HepG2 (cell line): Measurements from ENCODE around the gene TMEM121. TPM values are rescaled to one million over a fixed set of nuclear protein-coding genes. Genes with fewer than 3 reads are reported as not detected.
"Not testable (repeated sequence)": the region's sequence is repeated elsewhere in the genome, so short reads cannot be mapped to it uniquely, and the experiment has no call there.

Experiments
- ATAC-seq: fragments of 200-7000 bp; cut with Tn5 transposase; 3 replicates; pipeline ENCODE4 v1.9.1; 2020; ENCODE audit warnings: mild to moderate bottlenecking, moderate library complexity
- BruUV-seq: library from RNA; stranded (reverse); fragments of 400-500 nt; replicated peaks from 2 replicates; lab custom pipeline; 2021; lab: Mats Ljungman, UMichigan
- CTCF ChIA-PET: fragments of 300-600 bp; formaldehyde crosslinking; extraction: SDS; loops from one replicate; lab custom pipeline; 2021; ENCODE audit warnings: low total read pairs, inconsistent platforms, low intra/inter-chr PET ratio; lab: Yijun Ruan, JAX
- POLR2A ChIA-PET: fragments of 350-600 bp; sonication (Branson Sonifier 250); formaldehyde crosslinking; loops from one replicate; lab custom pipeline; 2020; ENCODE audit warnings: antibody characterized with exemption, inconsistent platforms; lab: Yijun Ruan, JAX
- DNase-seq: peaks from one replicate; pipeline ENCODE4 v3.0.0-alpha.2; 2015; ENCODE audit warnings: low spot score
- FAIRE-seq: peaks from 3 replicates; lab custom pipeline; 2011; peaks lifted over from hg19 to GRCh38; lab: Jason Lieb, UNC
- H2AFZ ChIP-seq: one replicate; pipeline ENCODE4 v1.6.1; 2011; ENCODE audit warnings: low read length, inconsistent platforms
- H3K27ac ChIP-seq: fragments of 300-600 bp; 3 replicates; pipeline ENCODE4 v1.8.0; 2011; ENCODE audit warnings: mixed run types, mild to moderate bottlenecking, mixed read lengths, low read length, inconsistent platforms; ENCODE audit not compliant: insufficient read depth; ENCODE audit errors: extremely low read length
- H3K27me3 ChIP-seq, 2 experiments: fragments of 200-600 bp in 1 of 2; 2 replicates in 1 of 2; 3 replicates in 1 of 2; pipeline versions ENCODE4 v1.6.0 to v1.8.0; 2011; ENCODE audit warnings: low read length in 2 of 2, mild to moderate bottlenecking in 2 of 2, moderate library complexity in 2 of 2, inconsistent platforms in 1 of 2; ENCODE audit not compliant: insufficient read depth in 2 of 2, control insufficient read depth in 1 of 2
- H3K36me3 ChIP-seq, 2 experiments: fragments of 200-600 bp in 1 of 2; replicated peaks in 1 of 2; 2 replicates in 1 of 2; 3 replicates in 1 of 2; pipeline versions ENCODE4 v1.5.1 to v1.8.0; 2011; ENCODE audit warnings: low read length in 2 of 2, inconsistent platforms in 1 of 2; ENCODE audit not compliant: insufficient read depth in 2 of 2, control insufficient read depth in 1 of 2
- H3K4me1 ChIP-seq: 2 replicates; pipeline ENCODE4 v1.5.1; 2012; ENCODE audit warnings: low read length, inconsistent platforms; ENCODE audit not compliant: insufficient read depth
- H3K4me2 ChIP-seq: 2 replicates; pipeline ENCODE4 v1.6.0; 2011; ENCODE audit warnings: low read depth, low read length, inconsistent platforms
- H3K4me3 ChIP-seq, 3 experiments: fragments of 200-600 bp in 1 of 3; sonication (generic), shearing (Covaris generic) in 1 of 3; replicated peaks in 1 of 3; 2 replicates each; pipeline ENCODE4 v1.5.1; 2011 to 2016; ENCODE audit warnings: low read length in 3 of 3, inconsistent platforms in 2 of 3, low read depth in 2 of 3, mild to moderate bottlenecking in 2 of 3, control low read depth in 1 of 3, mixed read lengths in 1 of 3; ENCODE audit not compliant: insufficient read depth in 1 of 3
- H3K79me2 ChIP-seq: one replicate; pipeline ENCODE4 v1.6.1; 2011; ENCODE audit warnings: low read length, inconsistent platforms; ENCODE audit not compliant: insufficient read depth
- H3K9ac ChIP-seq: 2 replicates; pipeline ENCODE4 v1.6.0; 2011; ENCODE audit warnings: mild to moderate bottlenecking, low read depth, low read length, inconsistent platforms; ENCODE audit not compliant: insufficient read depth
- H3K9me3 ChIP-seq: 2 replicates; pipeline ENCODE4 v1.5.1; 2012; ENCODE audit warnings: mild to moderate bottlenecking, low read length
- H4K20me1 ChIP-seq: 2 replicates; pipeline ENCODE4 v1.6.0; 2011; ENCODE audit warnings: inconsistent platforms, mild to moderate bottlenecking, low read length, moderate library complexity; ENCODE audit not compliant: insufficient read depth
- PCBP1 ChIP-seq: fragments of 200-400 bp; formaldehyde crosslinking; IDR thresholded peaks from 2 replicates; pipeline ENCODE4 v1.6.1; 2017; ENCODE audit warnings: mild to moderate bottlenecking, low read depth, low read length, borderline replicate concordance
- RCOR2 ChIP-seq: IDR thresholded peaks from 2 replicates; pipeline ENCODE4 v1.6.1; 2016; ENCODE audit warnings: missing biosample characterization, missing genetic modification reagents
- ZNF546 ChIP-seq: sonication (generic); formaldehyde crosslinking; conservative IDR thresholded peaks from 2 replicates; pipeline ENCODE4 v1.8.1; 2023; ENCODE audit warnings: mild to moderate bottlenecking, missing genetic modification reagents
- WGBS: methylation state at CpG from one replicate; pipeline ENCODE4 v1.1.6; 2017; ENCODE audit warnings: low lambda C conversion rate; 5-methylcytosine and 5-hydroxymethylcytosine counted together
- in situ Hi-C: cut with HindIII; loops from 2 replicates; pipeline ENCODE4 v1.10.0; 2017; ENCODE audit warnings: low pct_unique_long_range_greater_than_20kb; ENCODE audit not compliant: extremely low pct_ligation_motif_present
- intact Hi-C: fragments of 100-400 bp; cut with micrococcal nuclease; formaldehyde crosslinking; loops from one replicate; pipeline ENCODE4 v1.10.0; 2022; ENCODE audit not compliant: unreplicated experiment
- polyA plus RNA-seq, 8 experiments: library from polyadenylated mRNA; depleted of rRNA in 3 of 8; stranded (reverse) in 7 of 8; unstranded in 1 of 8; fragments of >200 nt; fragmentation: Illumina TruSeq in 4 of 8; extraction: Trizol in 4 of 8; gene quantifications; 2 replicates each; pipeline versions ENCODE4 v1.2.1 to v1.2.3, GENCODE V29; 2011 to 2016; ENCODE audit warnings: low read depth in 4 of 8, missing spikeins in 1 of 8, mixed read lengths in 1 of 8; ENCODE audit not compliant: insufficient read depth in 1 of 8
- total RNA-seq, 5 experiments: library from RNA; depleted of rRNA; stranded (reverse); fragments of >200 nt; fragmentation: Illumina TruSeq; extraction: Trizol; gene quantifications; 2 replicates each; pipeline ENCODE4 v1.2.3, GENCODE V29; 2016; ENCODE audit warnings: low read depth in 1 of 5
- TF ChIP-seq, protein P1 (sequence below): sonication (generic); formaldehyde crosslinking; IDR thresholded peaks from 2 replicates; pipeline ENCODE4 v1.5.0; 2020; ENCODE audit warnings: mild to moderate bottlenecking, missing genetic modification reagents
- TF ChIP-seq, protein P2 (sequence below): sonication (generic); IDR thresholded peaks from 2 replicates; pipeline ENCODE4 v1.6.1; 2016; ENCODE audit warnings: low read depth, borderline replicate concordance

Gene TMEM121
- total and polyA plus RNA-seq, 2 of the 13 experiments (the other 11 are each of a cell fraction or from before 2014, with no cell fraction given), result 6.6 to 19.0 TPM

- DNase-seq, result no peak
- Histone ChIP-seq H3K9me3 (no peaks in the 10 kb centered on the region), H3K4me1 (no peaks in the 10 kb centered on the region), H3K36me3 (no peaks in the 10 kb centered on the region), H3K4me3 (no peak overlapping the region), H3K27me3 (peaks cover 0 to 40% of the 10 kb centered on the region in 2 experiments; a peak in 3 of 5 replicates), H4K20me1 (no peaks in the 10 kb centered on the region), H2AFZ (no peak overlapping the region), H3K79me2 (no peaks in the 10 kb centered on the region), H3K27ac (no peak overlapping the region), H3K9ac (no peak overlapping the region), H3K4me2 (no peak overlapping the region)
- ATAC-seq, result no peak
- no peak for FAIRE-seq
- CTCF ChIA-PET, result no interaction called here
- intact Hi-C loops, result no loop called here
- 5% methylated on average over 5 of the region's 5 CpGs for WGBS
- no TSS peak for BruUV-seq
- in situ Hi-C loops, result no loop called here
- TF ChIP-seq, protein P1, sequence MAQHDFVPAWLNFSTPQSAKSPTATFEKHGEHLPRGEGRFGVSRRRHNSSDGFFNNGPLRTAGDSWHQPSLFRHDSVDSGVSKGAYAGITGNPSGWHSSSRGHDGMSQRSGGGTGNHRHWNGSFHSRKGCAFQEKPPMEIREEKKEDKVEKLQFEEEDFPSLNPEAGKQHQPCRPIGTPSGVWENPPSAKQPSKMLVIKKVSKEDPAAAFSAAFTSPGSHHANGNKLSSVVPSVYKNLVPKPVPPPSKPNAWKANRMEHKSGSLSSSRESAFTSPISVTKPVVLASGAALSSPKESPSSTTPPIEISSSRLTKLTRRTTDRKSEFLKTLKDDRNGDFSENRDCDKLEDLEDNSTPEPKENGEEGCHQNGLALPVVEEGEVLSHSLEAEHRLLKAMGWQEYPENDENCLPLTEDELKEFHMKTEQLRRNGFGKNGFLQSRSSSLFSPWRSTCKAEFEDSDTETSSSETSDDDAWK (CRISPR knock-in tag), result no peak
- TF ChIP-seq, protein P2, sequence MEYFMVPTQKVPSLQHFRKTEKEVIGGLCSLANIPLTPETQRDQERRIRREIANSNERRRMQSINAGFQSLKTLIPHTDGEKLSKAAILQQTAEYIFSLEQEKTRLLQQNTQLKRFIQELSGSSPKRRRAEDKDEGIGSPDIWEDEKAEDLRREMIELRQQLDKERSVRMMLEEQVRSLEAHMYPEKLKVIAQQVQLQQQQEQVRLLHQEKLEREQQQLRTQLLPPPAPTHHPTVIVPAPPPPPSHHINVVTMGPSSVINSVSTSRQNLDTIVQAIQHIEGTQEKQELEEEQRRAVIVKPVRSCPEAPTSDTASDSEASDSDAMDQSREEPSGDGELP, result no peak
- TF ChIP-seq RCOR2 (no peak), PCBP1 (no peak), ZNF546 (CRISPR knock-in tag) (no peak)
- POLR2A ChIA-PET, result no interaction called here
Measured at GRCh38 chr14:105554523-105554922, 28.1 kb downstream of the TMEM121 start.

DNA sequence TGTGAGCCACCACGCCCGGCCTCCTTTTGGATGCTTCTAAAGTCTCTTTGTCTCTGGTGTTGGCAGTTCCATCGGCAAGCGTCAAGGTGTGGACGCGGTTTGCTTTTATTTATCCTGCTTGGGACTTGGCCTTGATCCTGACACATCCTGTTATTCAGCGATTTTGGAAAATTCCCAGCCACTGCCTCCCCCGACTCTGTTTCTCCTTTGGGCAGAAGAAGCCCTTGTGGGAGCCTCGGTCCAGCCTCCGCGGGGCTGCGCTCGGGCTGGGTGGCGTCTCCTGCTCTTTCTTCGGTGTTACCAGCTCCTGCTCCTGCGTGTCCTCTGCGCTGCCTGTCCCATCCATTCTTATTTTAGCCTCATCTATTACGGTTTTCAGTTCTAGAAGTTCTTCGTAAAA is 31.3 kb downstream of the TMEM121 start:
- 59% methylated on average over 19 of the region's 19 CpGs for WGBS
- H3K9ac ChIP-seq, H3K9me3 ChIP-seq, DNase-seq, H3K27ac ChIP-seq, H4K20me1 ChIP-seq, in situ Hi-C loops, POLR2A ChIA-PET, BruUV-seq, H3K4me3 ChIP-seq, H3K4me1 ChIP-seq, ATAC-seq, intact Hi-C loops, CTCF ChIA-PET, H3K36me3 ChIP-seq, FAIRE-seq, H3K79me2 ChIP-seq, H2AFZ ChIP-seq, H3K4me2 ChIP-seq: not testable (repeated sequence)
- peaks cover 0 to 15% of the 10 kb centered on the region in 2 experiments; a peak in 3 of 5 replicates for H3K27me3 ChIP-seq

DNA sequence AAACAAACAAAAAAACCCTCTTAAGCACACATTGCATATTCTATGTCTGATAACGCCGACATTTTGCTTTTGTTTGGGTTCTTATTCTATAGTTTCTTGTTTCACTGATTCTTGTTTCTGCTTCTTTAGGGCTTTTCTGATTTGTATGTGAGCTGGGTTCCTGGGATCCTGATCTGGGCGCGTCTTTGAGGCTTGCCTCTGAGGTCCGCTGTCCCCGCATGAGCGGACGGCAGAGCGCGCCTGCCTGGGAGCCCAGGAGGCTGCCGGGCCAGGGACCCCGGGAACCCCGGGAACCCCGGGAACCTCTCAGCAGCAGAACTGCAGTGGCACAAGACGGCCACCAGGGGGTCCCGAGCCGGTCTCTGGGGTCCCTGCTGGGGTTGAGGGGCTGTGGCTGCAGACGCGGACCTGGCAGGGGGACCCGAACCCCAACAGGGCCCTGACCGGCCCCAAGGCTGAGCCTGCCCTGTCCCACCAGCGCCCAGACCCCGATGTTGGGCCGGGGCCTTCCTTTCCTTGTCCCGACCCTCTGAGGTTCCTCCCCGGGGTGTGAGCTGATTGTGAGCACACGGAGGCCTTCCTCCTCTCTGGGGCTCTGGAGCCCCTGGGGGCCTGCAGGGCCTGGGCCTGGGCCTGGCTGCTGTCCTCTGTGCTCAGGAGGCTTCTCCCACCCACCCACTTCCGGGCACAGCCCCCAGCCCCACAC is 32.2 kb downstream of the TMEM121 start:
- WGBS, result 17% methylated on average over 14 of the region's 28 CpGs
- H3K27me3 ChIP-seq, result peaks cover 0 to 13% of the 10 kb centered on the region in 2 experiments; a peak in 3 of 5 replicates
- FAIRE-seq, intact Hi-C loops, H4K20me1 ChIP-seq, POLR2A ChIA-PET, H3K9ac ChIP-seq, H3K27ac ChIP-seq, H3K79me2 ChIP-seq, H3K4me2 ChIP-seq, H2AFZ ChIP-seq, H3K36me3 ChIP-seq, H3K9me3 ChIP-seq, BruUV-seq, CTCF ChIA-PET, in situ Hi-C loops, H3K4me3 ChIP-seq, H3K4me1 ChIP-seq, DNase-seq: not testable (repeated sequence)
- ATAC-seq, result peak; percentile 33
